ENCODE results near the gene NUDT7.

Gene NUDT7

DNA sequence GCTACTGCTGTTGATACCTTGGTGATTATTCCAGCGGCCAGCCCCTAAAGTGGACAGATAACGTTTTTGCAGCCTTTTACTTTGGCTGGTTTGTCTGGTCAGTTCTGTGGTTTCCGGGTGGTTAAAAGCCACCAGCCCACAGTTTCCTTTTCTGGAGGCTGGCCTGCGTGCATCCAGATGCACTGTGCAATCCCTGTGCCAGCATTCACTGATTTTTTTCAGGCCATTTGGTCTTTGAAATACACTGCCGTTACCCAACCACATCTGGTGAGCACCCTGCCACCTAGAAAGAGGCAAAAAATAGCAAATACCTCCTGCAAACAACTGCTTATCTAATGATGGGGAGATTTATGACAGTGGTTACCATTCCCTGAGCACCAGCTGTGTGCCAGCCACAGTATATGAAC, 797 bp downstream of the NUDT7 start:
- Histone ChIP-seq H3K4me1 (ENCODE audit: control insufficient read depth in 1 of 2, insufficient read depth in 1 of 2, low read depth in 1 of 2, low read length in 1 of 2) (peaks cover 10 to 13% of the 10 kb centered on the region in 2 experiments), H3K27ac (peak overlapping the region; percentile 53), H3K4me3 (ENCODE audit: low read depth in 1 of 2, low read length in 1 of 2) (peak overlapping the region; percentile 63), H3K36me3 (no peaks in the 10 kb centered on the region), H3K27me3 (peaks cover 37% of the 10 kb centered on the region), H3K9me3 (no peaks in the 10 kb centered on the region)
- no peak for TF ChIP-seq CTCF (IDR thresholded peaks at IDR 0.05)

DNA sequence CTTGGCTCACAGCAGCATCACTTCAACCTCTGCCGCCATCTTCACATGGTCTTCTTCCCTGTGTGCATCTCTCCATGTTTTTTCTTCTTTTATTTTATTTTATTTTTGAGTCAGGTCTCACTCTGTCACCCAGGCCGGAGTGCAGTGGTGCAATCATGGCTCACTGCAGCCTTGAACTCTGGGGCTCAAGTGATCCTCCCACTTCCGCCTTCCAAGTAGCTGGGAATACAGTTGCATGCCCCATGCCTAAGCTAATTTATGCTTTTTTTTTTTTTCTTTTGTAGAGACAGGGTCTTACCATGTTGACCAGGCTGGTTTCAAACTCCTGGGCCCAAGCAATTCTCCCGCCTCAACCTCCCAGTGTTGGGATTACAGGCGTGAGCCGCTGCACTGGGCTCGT, 1.9 kb downstream of the NUDT7 start:
- no peak overlapping the region for H3K27ac ChIP-seq
- H3K36me3 ChIP-seq: no peaks in the 10 kb centered on the region
- H3K9me3 ChIP-seq: no peaks in the 10 kb centered on the region
- TF ChIP-seq CTCF (IDR thresholded peaks at IDR 0.05): no peak
- H3K4me3 ChIP-seq (ENCODE audit: low read depth in 1 of 2, low read length in 1 of 2): no peak overlapping the region
- peaks cover 37% of the 10 kb centered on the region for H3K27me3 ChIP-seq
- H3K4me1 ChIP-seq (ENCODE audit: control insufficient read depth in 1 of 2, insufficient read depth in 1 of 2, low read depth in 1 of 2, low read length in 1 of 2): peaks cover 10 to 13% of the 10 kb centered on the region in 2 experiments

DNA sequence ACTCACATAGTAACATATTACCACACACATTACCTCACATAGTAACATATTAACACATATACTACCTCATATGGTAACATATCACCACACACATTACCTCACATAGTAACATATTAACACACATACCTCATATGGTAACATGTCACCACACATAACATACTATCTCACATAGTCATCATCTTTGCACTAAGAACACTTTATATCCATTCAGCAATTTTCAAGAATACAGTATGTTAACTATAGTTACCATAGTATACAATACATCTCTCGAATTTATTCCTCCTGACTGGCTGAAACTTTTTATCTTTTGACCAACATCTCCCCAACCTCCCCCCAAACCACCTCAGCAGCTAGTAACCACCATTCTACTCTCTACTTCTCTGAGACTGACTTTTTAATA, 7.6 kb downstream of the NUDT7 start:
- TF ChIP-seq CTCF (IDR thresholded peaks at IDR 0.05): no peak

DNA sequence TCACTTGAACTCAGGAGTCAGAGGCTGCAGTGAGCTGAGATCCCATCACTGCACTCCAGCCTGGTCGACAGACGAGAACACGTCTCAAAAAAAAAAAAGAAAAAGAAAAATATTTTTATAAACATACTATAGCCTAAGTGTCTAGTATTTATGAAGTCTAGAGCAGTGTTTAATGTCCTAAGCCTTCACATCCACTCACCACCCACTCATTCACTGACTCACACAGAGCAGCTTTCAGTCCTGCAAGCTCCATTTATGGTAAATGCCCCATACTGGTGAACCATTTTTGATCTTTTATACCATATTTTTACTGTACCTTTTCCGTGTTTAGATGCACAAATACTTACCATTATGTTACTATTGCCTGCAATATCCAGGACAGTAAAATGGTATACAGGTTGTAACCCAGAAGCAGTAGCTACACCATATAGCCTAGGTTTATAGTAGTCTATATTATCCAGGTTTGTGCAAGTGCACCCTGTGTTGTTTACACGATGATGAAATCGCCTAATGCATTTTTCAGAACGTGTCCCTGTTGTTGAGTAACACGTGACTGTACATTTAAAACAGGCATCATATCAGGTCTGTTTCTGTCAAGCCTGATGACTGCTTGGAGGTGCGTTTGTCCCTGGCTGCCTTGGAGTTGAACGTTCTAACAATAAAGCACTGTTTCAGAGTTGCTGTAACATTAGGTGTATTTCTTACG, 10.1 kb downstream of the NUDT7 start:
- H3K4me1 ChIP-seq (ENCODE audit: control insufficient read depth in 1 of 2, insufficient read depth in 1 of 2, low read depth in 1 of 2, low read length in 1 of 2): peaks cover 3 to 7% of the 10 kb centered on the region in 2 experiments
- H3K27me3 ChIP-seq: no peaks in the 10 kb centered on the region
- no peak for TF ChIP-seq CTCF (IDR thresholded peaks at IDR 0.05)
- peaks cover 7% of the 10 kb centered on the region for H3K9me3 ChIP-seq
- H3K4me3 ChIP-seq (ENCODE audit: low read depth in 1 of 2, low read length in 1 of 2): no peak overlapping the region
- no peaks in the 10 kb centered on the region for H3K36me3 ChIP-seq
- H3K27ac ChIP-seq: no peak overlapping the region

More for the DNA sequence above, 7.6 kb downstream of the NUDT7 start:
- Histone ChIP-seq H3K9me3 (peaks cover 7% of the 10 kb centered on the region), H3K36me3 (no peaks in the 10 kb centered on the region), H3K27ac (no peak overlapping the region), H3K4me1 (ENCODE audit: control insufficient read depth in 1 of 2, insufficient read depth in 1 of 2, low read depth in 1 of 2, low read length in 1 of 2) (no peaks in the 10 kb centered on the region), H3K4me3 (ENCODE audit: low read depth in 1 of 2, low read length in 1 of 2) (no peak overlapping the region), H3K27me3 (peaks cover 4% of the 10 kb centered on the region)

DNA sequence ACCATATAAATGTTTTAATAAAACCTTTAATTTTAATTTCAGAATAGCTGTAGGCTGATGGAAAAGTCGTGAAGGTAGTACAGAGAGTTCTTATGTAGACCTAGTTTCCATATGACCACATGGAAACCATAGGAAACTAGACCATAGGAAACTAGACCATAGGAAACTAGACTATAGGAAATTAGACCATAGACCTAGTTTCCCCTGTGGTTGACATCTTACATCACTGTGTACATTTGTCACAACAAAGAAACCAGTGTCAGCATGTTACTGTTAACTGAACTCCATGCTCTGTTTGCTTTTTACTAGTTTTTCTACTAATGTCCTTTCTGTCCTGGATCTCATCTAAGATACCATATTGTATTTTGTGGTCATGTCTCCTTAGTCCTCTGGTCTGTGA, 14.6 kb downstream of the NUDT7 start:
- Histone ChIP-seq H3K36me3 (no peaks in the 10 kb centered on the region), H3K4me3 (ENCODE audit: low read depth in 1 of 2, low read length in 1 of 2) (no peak overlapping the region), H3K4me1 (ENCODE audit: control insufficient read depth in 1 of 2, insufficient read depth in 1 of 2, low read depth in 1 of 2, low read length in 1 of 2) (peaks cover 3 to 13% of the 10 kb centered on the region in 2 experiments), H3K9me3 (peaks cover 7% of the 10 kb centered on the region), H3K27me3 (no peaks in the 10 kb centered on the region), H3K27ac (no peak overlapping the region)
- TF ChIP-seq CTCF (IDR thresholded peaks at IDR 0.05): no peak
